Thoracic aorta (tissue), 2 donors: ENCODE results near the gene MBD1. TPM values are rescaled to one million over a fixed set of nuclear protein-coding genes. Genes with fewer than 3 reads are reported as not detected.

ENCODE experiments used
- ATAC-seq: fragments of 150-250 bp; one replicate; pipeline ENCODE4 v1.8.0; 2017; ENCODE audit warnings: low read depth; ENCODE audit not compliant: insufficient number of reproducible peaks, low FRiP score
- DNase-seq: peaks from one replicate; pipeline ENCODE4 v3.0.0-alpha.2; 2020; ENCODE audit warnings: low spot score
- H3K27ac ChIP-seq, 2 donors: fragments of 200-600 bp; sonication (generic); 1 replicate in 1 of 2; 2 replicates in 1 of 2; pipeline ENCODE4 v1.5.1; 2016; ENCODE audit warnings: mild to moderate bottlenecking in 2 of 2, moderate library complexity in 2 of 2
- H3K27me3 ChIP-seq: fragments of 200-600 bp; sonication (generic); replicated peaks from 2 replicates; pipeline ENCODE4 v1.6.0; 2016; ENCODE audit warnings: mild to moderate bottlenecking; ENCODE audit not compliant: insufficient read depth
- H3K36me3 ChIP-seq: fragments of 200-600 bp; sonication (generic); one replicate; pipeline ENCODE4 v1.5.1; 2016
- H3K4me1 ChIP-seq, 2 donors: fragments of 200-600 bp; sonication (generic); 1 replicate in 1 of 2; 2 replicates in 1 of 2; pipeline versions ENCODE4 v1.5.1 to v1.6.0; 2016; ENCODE audit warnings: low read depth in 2 of 2, mild to moderate bottlenecking in 1 of 2; ENCODE audit not compliant: control insufficient read depth in 1 of 2
- H3K4me3 ChIP-seq: fragments of 200-600 bp; sonication (generic); 2 replicates; pipeline ENCODE4 v1.5.1; 2016; ENCODE audit warnings: mild to moderate bottlenecking
- H3K9me3 ChIP-seq: fragments of 200-600 bp; sonication (generic); 2 replicates; pipeline ENCODE4 v1.5.1; 2016
- CTCF ChIP-seq: fragments of 200-600 bp; sonication (generic); IDR thresholded peaks from one replicate; pipeline ENCODE4 v1.5.1; 2019; ENCODE audit warnings: antibody characterized with exemption
- total RNA-seq, 2 donors: library from RNA; depleted of rRNA; stranded (reverse); fragments of >200 nt; gene quantifications; one replicate each; pipeline versions ENCODE4 v1.1.0 to v1.2.3, GENCODE V29; 2016

The MBD1 gene
- total RNA-seq, 2 donors from 2014 or later, result 103 to 107 TPM

- peaks cover 64% of the 10 kb centered on the region for H3K36me3 ChIP-seq
- peaks cover 13 to 20% of the 10 kb centered on the region in 2 donors for H3K4me1 ChIP-seq
- DNase-seq, result no peak
- H3K27ac ChIP-seq, result no peak overlapping the region
- H3K9me3 ChIP-seq, result no peaks in the 10 kb centered on the region
- no peaks in the 10 kb centered on the region for H3K27me3 ChIP-seq
- ATAC-seq, result no peak
- H3K4me3 ChIP-seq, result no peak overlapping the region
- no peak for TF ChIP-seq CTCF
Measured at GRCh38 chr18:50275503-50276036, 5.8 kb downstream of the MBD1 start.

GRCh38 chr18:50274941-50275340 lies 6.4 kb downstream of the MBD1 start:
- Histone ChIP-seq H3K36me3 (peaks cover 64% of the 10 kb centered on the region), H3K27me3 (no peaks in the 10 kb centered on the region), H3K4me1 (peaks cover 7 to 14% of the 10 kb centered on the region in 2 donors), H3K4me3 (no peak overlapping the region), H3K27ac (no peak overlapping the region), H3K9me3 (no peaks in the 10 kb centered on the region)
- DNase-seq (no peak), ATAC-seq (no peak)
- no peak for TF ChIP-seq CTCF

- ATAC-seq (no peak), DNase-seq (no peak)
- H3K27me3 ChIP-seq, result no peaks in the 10 kb centered on the region
- H3K4me1 ChIP-seq, result peaks cover 0 to 5% of the 10 kb centered on the region in 2 donors
- TF ChIP-seq CTCF, result no peak
- peaks cover 67% of the 10 kb centered on the region for H3K36me3 ChIP-seq
- H3K4me3 ChIP-seq, result no peak overlapping the region
- H3K27ac ChIP-seq, result no peak overlapping the region
- no peaks in the 10 kb centered on the region for H3K9me3 ChIP-seq
Measured at GRCh38 chr18:50274044-50274442, 7.3 kb downstream of the MBD1 start.

GRCh38 chr18:50273203-50274043 lies 7.9 kb downstream of the MBD1 start:
- Histone ChIP-seq H3K36me3 (peaks cover 69% of the 10 kb centered on the region), H3K4me1 (no peaks in the 10 kb centered on the region), H3K27ac (no peak overlapping the region), H3K27me3 (no peaks in the 10 kb centered on the region), H3K9me3 (no peaks in the 10 kb centered on the region), H3K4me3 (no peak overlapping the region)
- no peak for TF ChIP-seq CTCF
- ATAC-seq (no peak), DNase-seq (no peak)

GRCh38 chr18:50272568-50272967 lies 8.8 kb downstream of the MBD1 start:
- H3K27ac ChIP-seq, result no peak overlapping the region
- peaks cover 69% of the 10 kb centered on the region for H3K36me3 ChIP-seq
- no peaks in the 10 kb centered on the region for H3K9me3 ChIP-seq
- TF ChIP-seq CTCF, result no peak
- DNase-seq (no peak), ATAC-seq (no peak)
- H3K4me1 ChIP-seq, result no peaks in the 10 kb centered on the region
- H3K27me3 ChIP-seq, result no peaks in the 10 kb centered on the region
- no peak overlapping the region for H3K4me3 ChIP-seq
